Non-pigmented ciliary epithelial cell (primary cell): Measurements from ENCODE around the gene SNU13.
A peak's percentile ranks its signal among the peaks of the same experiment; 100 is the strongest.
"Not testable (repeated sequence)": the region's sequence is repeated elsewhere in the genome, so short reads cannot be mapped to it uniquely, and the experiment has no call there.

Source experiments
- DNase-seq: peaks from one replicate; pipeline ENCODE4 v3.0.0-alpha.2; 2010; ENCODE audit warnings: low read depth

SNU13 gene

GRCh38 chr22:41681616-41682015 is 7.1 kb downstream of the SNU13 start:
- DNase-seq: no peak

GRCh38 chr22:41676134-41676533 is 12.5 kb downstream of the SNU13 start:
- no peak for DNase-seq

- DNase-seq: no peak
Measured at GRCh38 chr22:41674846-41675340, 13.8 kb downstream of the SNU13 start.

- no peak for DNase-seq
Measured at GRCh38 chr22:41672780-41673509, 15.7 kb downstream of the SNU13 start.

- not testable (repeated sequence) for DNase-seq
Measured at GRCh38 chr22:41672096-41672495, 16.6 kb downstream of the SNU13 start.

GRCh38 chr22:41668971-41669911 is 19.4 kb downstream of the SNU13 start:
- peak; percentile 37 for DNase-seq

- DNase-seq: no peak
Measured at GRCh38 chr22:41664951-41665350, 23.7 kb downstream of the SNU13 start.

- no peak for DNase-seq
Measured at GRCh38 chr22:41664490-41664889, 24.2 kb downstream of the SNU13 start.

GRCh38 chr22:41663594-41663993 is 25.1 kb downstream of the SNU13 start:
- not testable (repeated sequence) for DNase-seq

GRCh38 chr22:41661713-41662112 is 27.0 kb downstream of the SNU13 start:
- no peak for DNase-seq

GRCh38 chr22:41661088-41661487 is 27.6 kb downstream of the SNU13 start:
- DNase-seq: no peak

GRCh38 chr22:41660416-41660815 is 28.3 kb downstream of the SNU13 start:
- no peak for DNase-seq

GRCh38 chr22:41659941-41660340 is 28.7 kb downstream of the SNU13 start:
- no peak for DNase-seq

GRCh38 chr22:41658869-41659268 is 29.8 kb downstream of the SNU13 start:
- no peak for DNase-seq

- no peak for DNase-seq
Measured at GRCh38 chr22:41657709-41658108, 31.0 kb downstream of the SNU13 start.

- no peak for DNase-seq
Measured at GRCh38 chr22:41656556-41656955, 32.1 kb downstream of the SNU13 start.

GRCh38 chr22:41654322-41654721 is 34.3 kb downstream of the SNU13 start:
- DNase-seq: no peak

GRCh38 chr22:41650821-41651220 is 37.8 kb downstream of the SNU13 start:
- no peak for DNase-seq

GRCh38 chr22:41650229-41650628 is 38.4 kb downstream of the SNU13 start:
- DNase-seq: no peak

- no peak for DNase-seq
Measured at GRCh38 chr22:41648432-41648831, 40.2 kb downstream of the SNU13 start.

GRCh38 chr22:41647771-41648170 is 40.9 kb downstream of the SNU13 start:
- no peak for DNase-seq

GRCh38 chr22:41642331-41643110 is 46.1 kb downstream of the SNU13 start:
- DNase-seq: no peak
